DMS79 (cell line): Measurements from ENCODE around the gene POLR3H.
"Not testable (repeated sequence)": the region's sequence is repeated elsewhere in the genome, so short reads cannot be mapped to it uniquely, and the experiment has no call there.

Experiments
- DNase-seq: peaks from one replicate; lab custom pipeline; 2025; lab: John Stamatoyannopoulos, UW

POLR3H gene

GRCh38 chr22:41543854-41544670 is at the start of gene POLR3H:
TSS of gene POLR3H (minus strand) at chr22:41544470. CDS start at chr22:41544101, 369 bp downstream.
- peak; percentile 79 for DNase-seq

DNA sequence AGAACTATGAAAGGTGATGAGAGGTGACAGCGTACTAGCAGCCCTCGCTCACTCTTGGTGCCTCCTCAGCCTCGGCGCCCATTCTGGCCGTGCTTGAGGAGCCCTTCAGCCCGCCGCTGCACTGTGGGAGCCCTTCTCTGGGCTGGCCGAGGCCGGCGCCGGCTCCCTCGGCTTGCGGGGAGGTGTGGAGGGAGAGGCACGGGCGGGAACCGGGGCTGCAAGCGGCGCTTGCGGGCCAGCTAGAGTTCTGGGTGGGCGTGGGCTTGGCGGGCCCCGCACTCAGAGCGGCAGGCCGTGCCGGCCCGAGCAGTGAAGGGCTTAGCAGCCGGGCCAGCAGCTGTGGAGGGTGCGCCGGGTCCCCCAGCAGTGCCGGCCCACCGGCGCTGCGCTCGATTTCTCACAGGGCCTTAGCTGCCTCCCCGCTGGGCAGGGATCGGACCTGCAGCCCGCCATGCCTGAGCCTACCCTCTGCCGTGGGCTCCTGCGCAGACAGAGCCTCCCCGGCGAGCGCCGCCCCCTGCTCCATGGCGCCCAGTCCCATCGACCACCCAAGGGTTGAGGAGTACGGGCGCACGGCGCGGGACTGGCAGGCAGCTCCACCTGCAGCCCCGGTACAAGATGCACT is 49.2 kb upstream of the POLR3H start:
- DNase-seq = not testable (repeated sequence)

DNA sequence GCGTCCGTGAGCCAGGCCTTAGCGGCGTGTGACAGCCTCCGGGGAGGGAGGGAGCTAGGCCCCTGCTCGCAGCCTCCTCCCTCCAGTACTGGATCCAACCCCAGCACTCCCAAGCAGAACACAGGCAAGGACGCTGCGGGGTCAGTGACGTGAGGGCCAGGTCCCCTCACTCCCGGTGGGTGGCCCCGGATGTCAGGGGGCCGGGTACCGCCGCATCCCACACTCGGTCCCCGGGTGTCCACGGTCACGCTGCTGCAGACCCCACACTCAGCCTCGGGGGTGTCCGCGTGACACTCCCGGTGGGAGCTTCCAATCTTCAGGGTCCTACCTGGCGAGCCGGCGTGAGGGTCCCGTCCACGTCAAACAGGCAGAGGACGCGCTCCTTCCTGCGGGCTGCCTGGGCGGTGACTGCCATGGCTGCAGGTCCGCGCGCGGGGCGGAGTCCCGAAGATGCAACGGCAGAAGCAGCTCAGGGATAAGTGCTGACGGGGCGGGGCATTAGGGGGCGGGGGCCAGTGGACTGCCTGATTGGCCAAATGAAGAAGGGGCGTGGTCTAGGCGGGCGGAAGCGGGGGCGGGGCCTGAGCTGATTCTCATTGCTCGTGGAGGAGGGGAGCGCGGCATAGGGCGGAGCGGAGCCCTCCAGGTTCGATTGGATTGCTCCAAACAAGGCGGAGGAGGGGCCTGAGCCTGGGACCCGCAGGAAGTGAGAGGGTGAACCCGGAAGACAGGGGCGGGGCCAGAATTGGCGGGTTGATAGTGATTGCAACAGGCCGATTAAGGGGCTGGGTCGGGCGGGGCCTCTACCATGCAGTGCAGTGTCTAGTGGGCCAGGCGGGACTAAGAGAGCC is 45.3 kb upstream of the POLR3H start, which contains the start of gene PMM1:
PMM1 (minus strand) TSS at position 450 of the 851 bp plus-strand sequence; CDS start at position 415, 35 bp downstream.
- peak; percentile 94 for DNase-seq

GRCh38 chr22:41587347-41587723 is 43.1 kb upstream of the POLR3H start:
- no peak for DNase-seq

GRCh38 chr22:41585898-41586297 is 41.6 kb upstream of the POLR3H start:
- no peak for DNase-seq

GRCh38 chr22:41584881-41585280 is 40.6 kb upstream of the POLR3H start:
- no peak for DNase-seq

DNA sequence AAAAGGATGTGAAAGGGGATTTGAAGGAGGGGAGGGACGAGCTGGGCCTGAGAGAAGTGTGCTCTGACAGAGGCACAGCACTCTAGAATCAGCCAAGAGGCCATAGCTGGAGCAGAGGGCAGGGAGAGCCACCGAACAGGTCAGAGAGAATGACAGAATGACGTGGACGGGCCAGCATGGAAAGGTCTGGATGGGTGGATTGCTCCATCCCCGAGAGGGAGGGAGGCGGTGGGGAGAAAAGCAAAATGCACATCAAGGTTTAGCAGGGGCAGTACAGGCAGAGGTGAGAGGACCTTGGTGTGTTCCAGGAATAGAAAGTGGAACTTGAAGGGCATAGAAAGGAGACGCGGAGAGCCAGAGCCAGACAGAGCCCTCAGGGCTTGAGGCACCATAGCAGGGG is 38.4 kb upstream of the POLR3H start:
- DNase-seq = no peak

DNA sequence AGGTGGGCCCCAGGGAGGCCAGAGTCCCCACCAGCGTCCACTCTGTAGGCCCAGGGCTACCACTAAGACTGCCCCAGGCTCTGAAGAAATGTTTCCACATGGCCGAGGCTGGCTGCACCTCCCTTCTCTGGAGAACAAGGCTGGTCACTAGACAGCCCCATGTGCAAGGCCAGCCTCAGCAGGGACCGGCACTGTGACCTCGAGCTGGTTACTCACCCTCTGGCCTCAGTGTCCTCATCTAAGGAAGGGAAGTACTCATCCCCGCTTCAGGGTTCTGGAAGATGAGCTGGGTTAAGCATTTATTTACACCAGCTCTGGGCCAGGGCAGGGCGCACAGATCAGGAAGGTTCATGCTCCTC is 35.7 kb upstream of the POLR3H start:
- no peak for DNase-seq

DNA sequence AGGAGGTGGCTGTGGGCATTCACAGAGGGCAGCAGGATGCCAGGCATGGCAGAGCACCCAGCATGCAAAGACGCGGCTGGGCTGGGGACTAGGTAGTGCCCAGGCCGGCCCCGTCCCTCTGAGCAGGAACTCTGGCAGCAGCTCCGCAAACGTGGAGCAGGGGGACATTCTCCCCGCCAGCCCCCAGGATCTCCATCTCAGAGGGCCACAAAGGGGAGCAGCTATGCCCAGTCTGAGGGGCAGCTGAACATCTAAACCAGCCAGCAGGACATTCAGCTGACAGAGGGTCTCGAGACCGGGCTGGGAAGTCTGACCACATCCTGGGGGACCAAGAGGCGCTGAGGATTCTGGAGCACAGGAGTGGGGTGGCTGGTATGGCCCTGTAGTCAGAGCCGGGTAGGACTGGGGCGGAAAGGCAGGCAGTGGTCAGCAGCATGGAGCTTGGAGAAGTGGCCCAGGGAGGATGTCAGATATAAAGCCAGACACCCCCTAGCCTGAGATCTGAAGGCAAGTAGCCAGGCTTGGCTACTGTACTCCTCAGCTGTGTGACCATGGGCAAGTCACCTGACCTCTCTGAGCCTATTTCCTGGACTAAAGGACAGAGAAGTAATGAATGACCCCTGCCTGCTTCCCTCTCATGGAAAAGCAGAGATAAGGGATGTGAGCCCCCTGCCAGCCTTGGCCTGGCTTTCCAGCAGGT is 35.2 kb upstream of the POLR3H start:
- no peak for DNase-seq

- DNase-seq = no peak
Measured at GRCh38 chr22:41578818-41579217, 34.5 kb upstream of the POLR3H start.

- DNase-seq = no peak
Measured at GRCh38 chr22:41578114-41578513, 33.8 kb upstream of the POLR3H start.

GRCh38 chr22:41576877-41577276 is 32.6 kb upstream of the POLR3H start:
- no peak for DNase-seq

- no peak for DNase-seq
Measured at GRCh38 chr22:41575533-41575932, 31.3 kb upstream of the POLR3H start.

- no peak for DNase-seq
Measured at GRCh38 chr22:41574847-41575381, 30.6 kb upstream of the POLR3H start.

GRCh38 chr22:41573677-41574076 is 29.4 kb upstream of the POLR3H start:
- DNase-seq = no peak

DNA sequence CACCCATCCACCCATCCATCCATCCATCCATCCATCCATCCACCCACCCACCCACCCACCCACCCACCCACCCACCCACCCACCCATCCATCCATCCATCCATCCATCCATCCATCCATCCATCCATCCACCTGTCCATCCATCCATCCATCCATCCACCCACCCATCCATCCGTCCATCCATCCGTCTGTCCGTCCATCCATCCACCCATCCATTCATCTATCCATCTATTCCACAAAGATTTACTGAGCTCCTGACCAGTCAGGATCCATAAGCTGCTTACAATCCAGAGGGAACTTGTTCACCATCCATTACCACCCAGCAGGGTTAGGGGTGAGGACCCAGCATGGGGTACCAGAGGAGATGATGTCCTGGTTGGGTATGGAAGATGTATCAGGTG is 28.0 kb upstream of the POLR3H start:
- DNase-seq = not testable (repeated sequence)

DNA sequence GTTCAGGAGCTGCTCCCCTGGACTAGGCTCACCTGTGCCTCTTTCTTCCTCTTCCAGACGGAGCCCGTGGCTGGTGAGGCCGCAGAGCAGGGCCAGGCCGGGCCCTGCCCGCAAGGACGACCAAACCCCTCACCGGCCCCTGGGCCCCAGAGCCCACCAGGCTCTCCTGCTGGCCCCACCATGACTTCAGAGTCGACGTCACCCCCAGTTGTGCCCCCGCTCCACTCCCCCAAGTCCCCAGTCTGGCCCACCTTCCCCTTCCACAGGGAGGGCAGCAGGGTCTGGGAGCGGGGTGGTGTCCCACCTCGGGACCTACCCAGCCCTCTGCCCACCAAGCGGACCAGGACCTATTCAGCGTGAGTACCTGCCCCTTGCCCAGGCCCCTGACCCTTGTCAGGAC is 27.5 kb upstream of the POLR3H start:
- no peak for DNase-seq

- no peak for DNase-seq
Measured at GRCh38 chr22:41570221-41570620, 26.0 kb upstream of the POLR3H start.

DNA sequence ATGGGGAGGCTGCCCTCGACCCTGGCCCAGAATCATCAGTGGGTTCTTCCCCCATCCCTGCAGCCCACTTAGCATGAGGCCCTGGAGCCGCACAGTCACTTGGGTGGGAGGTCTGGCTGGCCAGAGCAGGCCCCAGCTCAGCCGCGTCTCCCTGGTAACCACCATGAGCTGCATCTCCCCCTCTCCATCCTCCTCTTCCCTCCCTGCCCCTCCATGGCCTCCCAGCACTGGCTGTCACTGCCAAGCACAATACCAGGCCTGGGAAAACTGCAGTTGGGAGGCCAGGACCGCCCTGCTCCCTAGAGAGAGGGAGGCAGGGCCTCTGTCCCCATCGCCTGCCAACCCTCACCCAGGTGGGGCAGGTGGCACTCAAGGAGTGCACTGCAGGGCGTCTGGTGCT is 24.5 kb upstream of the POLR3H start:
- DNase-seq = no peak

DNA sequence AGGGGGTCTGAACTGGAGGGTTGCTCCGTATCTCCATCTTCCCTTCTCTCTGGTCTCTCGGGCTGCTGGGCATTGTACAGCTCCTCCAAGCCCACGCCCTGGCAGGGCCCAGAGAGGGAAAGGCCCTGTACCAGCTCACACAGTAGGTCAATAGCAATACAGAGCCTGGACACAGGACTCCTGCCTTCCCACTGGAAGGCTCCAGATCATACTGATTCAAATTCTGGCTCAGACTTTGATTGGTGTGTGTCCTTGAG is 23.2 kb upstream of the POLR3H start:
- no peak for DNase-seq

- no peak for DNase-seq
Measured at GRCh38 chr22:41565403-41566054, 21.3 kb upstream of the POLR3H start.

DNA sequence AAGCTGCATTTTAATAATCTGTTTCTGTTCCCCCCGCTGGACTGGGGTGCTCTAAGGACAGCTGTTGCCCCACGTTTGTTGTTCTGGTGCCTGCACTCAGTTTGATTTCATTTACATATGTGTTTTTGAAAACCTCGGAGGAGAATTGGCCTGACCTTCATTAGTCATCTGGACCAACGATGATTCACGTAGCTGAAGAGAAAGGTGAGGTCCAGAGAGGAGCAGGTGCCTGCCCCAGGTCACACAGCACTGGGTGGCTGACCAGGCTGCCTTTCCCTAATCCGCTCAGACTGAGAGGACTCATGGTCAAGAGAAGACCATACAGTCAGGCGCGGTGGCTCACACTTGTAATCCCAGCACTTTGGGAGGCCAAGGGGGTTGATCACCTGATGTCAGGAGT is 20.3 kb upstream of the POLR3H start:
- no peak for DNase-seq
